Measurements from ENCODE around the gene ADGRV1.
A peak's percentile ranks its signal among the peaks of the same experiment; 100 is the strongest.

The ADGRV1 gene

GRCh38 chr5:90554358-90555006, 4.1 kb upstream of the ADGRV1 start:
- Histone ChIP-seq H3K36me3 (ENCODE audit: insufficient read depth, low read length) (no peaks in the 10 kb centered on the region), H3K27me3 (ENCODE audit: control insufficient read depth in 1 of 2, insufficient read depth in 2 of 2, low read length in 2 of 2) (peaks cover 22 to 25% of the 10 kb centered on the region in 2 donors)

GRCh38 chr5:90555666-90556065, 2.9 kb upstream of the ADGRV1 start:
- peaks cover 22 to 25% of the 10 kb centered on the region in 2 donors for H3K27me3 ChIP-seq (ENCODE audit: control insufficient read depth in 1 of 2, insufficient read depth in 2 of 2, low read length in 2 of 2)
- H3K9ac ChIP-seq (ENCODE audit: low read length): no peak overlapping the region
- peaks cover 13% of the 10 kb centered on the region for H3K4me1 ChIP-seq (ENCODE audit: insufficient read depth, low read length)
- H3K27ac ChIP-seq (ENCODE audit: low read depth, low read length): no peak overlapping the region
- no peak overlapping the region for H3K4me3 ChIP-seq (ENCODE audit: low read depth in 1 of 2, low read length in 2 of 2)
- no peaks in the 10 kb centered on the region for H3K36me3 ChIP-seq (ENCODE audit: insufficient read depth, low read length)
- no peaks in the 10 kb centered on the region for H3K9me3 ChIP-seq (ENCODE audit: low read length)

More at GRCh38 chr5:90554358-90555006, 4.1 kb upstream of the ADGRV1 start:
- H3K9ac ChIP-seq (ENCODE audit: low read length): no peak overlapping the region
- no peaks in the 10 kb centered on the region for H3K9me3 ChIP-seq (ENCODE audit: low read length)
- no peak overlapping the region for H3K4me3 ChIP-seq (ENCODE audit: low read depth in 1 of 2, low read length in 2 of 2)
- no peak overlapping the region for H3K27ac ChIP-seq (ENCODE audit: low read depth, low read length)
- peaks cover 13% of the 10 kb centered on the region for H3K4me1 ChIP-seq (ENCODE audit: insufficient read depth, low read length)

- H3K9me3 ChIP-seq (ENCODE audit: low read length): no peaks in the 10 kb centered on the region
- peaks cover 22 to 31% of the 10 kb centered on the region in 2 donors for H3K27me3 ChIP-seq (ENCODE audit: control insufficient read depth in 1 of 2, insufficient read depth in 2 of 2, low read length in 2 of 2)
- peaks cover 13% of the 10 kb centered on the region for H3K4me1 ChIP-seq (ENCODE audit: insufficient read depth, low read length)
- H3K36me3 ChIP-seq (ENCODE audit: insufficient read depth, low read length): no peaks in the 10 kb centered on the region
- H3K9ac ChIP-seq (ENCODE audit: low read length): no peak overlapping the region
- H3K27ac ChIP-seq (ENCODE audit: low read depth, low read length): no peak overlapping the region
- no peak overlapping the region for H3K4me3 ChIP-seq (ENCODE audit: low read depth in 1 of 2, low read length in 2 of 2)
Observed at GRCh38 chr5:90557391-90557790, 1.2 kb upstream of the ADGRV1 start.

- Histone ChIP-seq H3K36me3 (ENCODE audit: insufficient read depth, low read length) (no peaks in the 10 kb centered on the region), H3K27me3 (ENCODE audit: control insufficient read depth in 1 of 2, insufficient read depth in 2 of 2, low read length in 2 of 2) (peaks cover 22 to 31% of the 10 kb centered on the region in 2 donors), H3K9me3 (ENCODE audit: low read length) (no peaks in the 10 kb centered on the region), H3K27ac (ENCODE audit: low read depth, low read length) (no peak overlapping the region), H3K9ac (ENCODE audit: low read length) (no peak overlapping the region), H3K4me3 (ENCODE audit: low read depth in 1 of 2, low read length in 2 of 2) (peak overlapping the region in 1 of 2 donors; percentile 43), H3K4me1 (ENCODE audit: insufficient read depth, low read length) (peaks cover 13% of the 10 kb centered on the region)
Observed at GRCh38 chr5:90557871-90558270, 726 bp upstream of the ADGRV1 start.

- Histone ChIP-seq H3K9ac (ENCODE audit: low read length) (no peak overlapping the region), H3K27me3 (ENCODE audit: control insufficient read depth in 1 of 2, insufficient read depth in 2 of 2, low read length in 2 of 2) (peaks cover 22 to 31% of the 10 kb centered on the region in 2 donors), H3K4me3 (ENCODE audit: low read depth in 1 of 2, low read length in 2 of 2) (no peak overlapping the region), H3K27ac (ENCODE audit: low read depth, low read length) (no peak overlapping the region), H3K36me3 (ENCODE audit: insufficient read depth, low read length) (no peaks in the 10 kb centered on the region), H3K4me1 (ENCODE audit: insufficient read depth, low read length) (peaks cover 13% of the 10 kb centered on the region), H3K9me3 (ENCODE audit: low read length) (no peaks in the 10 kb centered on the region)
Observed at GRCh38 chr5:90560771-90561170, 2.2 kb downstream of the ADGRV1 start.

- Histone ChIP-seq H3K27me3 (ENCODE audit: control insufficient read depth in 1 of 2, insufficient read depth in 2 of 2, low read length in 2 of 2) (peaks cover 22 to 31% of the 10 kb centered on the region in 2 donors), H3K9ac (ENCODE audit: low read length) (no peak overlapping the region), H3K9me3 (ENCODE audit: low read length) (no peaks in the 10 kb centered on the region), H3K27ac (ENCODE audit: low read depth, low read length) (no peak overlapping the region), H3K4me3 (ENCODE audit: low read depth in 1 of 2, low read length in 2 of 2) (no peak overlapping the region), H3K36me3 (ENCODE audit: insufficient read depth, low read length) (no peaks in the 10 kb centered on the region), H3K4me1 (ENCODE audit: insufficient read depth, low read length) (peaks cover 13% of the 10 kb centered on the region)
Observed at GRCh38 chr5:90561766-90562165, 3.2 kb downstream of the ADGRV1 start.

- Histone ChIP-seq H3K36me3 (ENCODE audit: insufficient read depth, low read length) (no peaks in the 10 kb centered on the region), H3K27ac (ENCODE audit: low read depth, low read length) (no peak overlapping the region), H3K9me3 (ENCODE audit: low read length) (no peaks in the 10 kb centered on the region), H3K4me3 (ENCODE audit: low read depth in 1 of 2, low read length in 2 of 2) (no peak overlapping the region), H3K4me1 (ENCODE audit: insufficient read depth, low read length) (peaks cover 13% of the 10 kb centered on the region), H3K27me3 (ENCODE audit: control insufficient read depth in 1 of 2, insufficient read depth in 2 of 2, low read length in 2 of 2) (peaks cover 19 to 25% of the 10 kb centered on the region in 2 donors), H3K9ac (ENCODE audit: low read length) (no peak overlapping the region)
Observed at GRCh38 chr5:90562341-90562740, 3.7 kb downstream of the ADGRV1 start.

GRCh38 chr5:90563108-90563507, 4.5 kb downstream of the ADGRV1 start:
- Histone ChIP-seq H3K27me3 (ENCODE audit: control insufficient read depth in 1 of 2, insufficient read depth in 2 of 2, low read length in 2 of 2) (peaks cover 11 to 17% of the 10 kb centered on the region in 2 donors), H3K4me1 (ENCODE audit: insufficient read depth, low read length) (peaks cover 10% of the 10 kb centered on the region), H3K27ac (ENCODE audit: low read depth, low read length) (no peak overlapping the region), H3K9me3 (ENCODE audit: low read length) (no peaks in the 10 kb centered on the region), H3K4me3 (ENCODE audit: low read depth in 1 of 2, low read length in 2 of 2) (no peak overlapping the region), H3K36me3 (ENCODE audit: insufficient read depth, low read length) (no peaks in the 10 kb centered on the region), H3K9ac (ENCODE audit: low read length) (no peak overlapping the region)

GRCh38 chr5:90565491-90565890, 6.9 kb downstream of the ADGRV1 start:
- H3K36me3 ChIP-seq (ENCODE audit: insufficient read depth, low read length): no peaks in the 10 kb centered on the region

GRCh38 chr5:90569084-90569483, 10.5 kb downstream of the ADGRV1 start:
- H3K9ac ChIP-seq (ENCODE audit: low read length): no peak overlapping the region
- H3K27ac ChIP-seq (ENCODE audit: low read depth, low read length): no peak overlapping the region
- H3K4me1 ChIP-seq (ENCODE audit: insufficient read depth, low read length): no peaks in the 10 kb centered on the region
- no peaks in the 10 kb centered on the region for H3K27me3 ChIP-seq (ENCODE audit: control insufficient read depth in 1 of 2, insufficient read depth in 2 of 2, low read length in 2 of 2)
- no peak overlapping the region for H3K4me3 ChIP-seq (ENCODE audit: low read depth in 1 of 2, low read length in 2 of 2)
- no peaks in the 10 kb centered on the region for H3K36me3 ChIP-seq (ENCODE audit: insufficient read depth, low read length)
- H3K9me3 ChIP-seq (ENCODE audit: low read length): no peaks in the 10 kb centered on the region

More at GRCh38 chr5:90565491-90565890, 6.9 kb downstream of the ADGRV1 start:
- Histone ChIP-seq H3K4me3 (ENCODE audit: low read depth in 1 of 2, low read length in 2 of 2) (no peak overlapping the region), H3K4me1 (ENCODE audit: insufficient read depth, low read length) (no peaks in the 10 kb centered on the region), H3K9me3 (ENCODE audit: low read length) (no peaks in the 10 kb centered on the region), H3K9ac (ENCODE audit: low read length) (no peak overlapping the region), H3K27me3 (ENCODE audit: control insufficient read depth in 1 of 2, insufficient read depth in 2 of 2, low read length in 2 of 2) (peaks cover 0 to 6% of the 10 kb centered on the region in 2 donors), H3K27ac (ENCODE audit: low read depth, low read length) (no peak overlapping the region)

- Histone ChIP-seq H3K27ac (ENCODE audit: low read depth, low read length) (no peak overlapping the region), H3K9ac (ENCODE audit: low read length) (no peak overlapping the region), H3K27me3 (ENCODE audit: control insufficient read depth in 1 of 2, insufficient read depth in 2 of 2, low read length in 2 of 2) (no peaks in the 10 kb centered on the region), H3K4me1 (ENCODE audit: insufficient read depth, low read length) (no peaks in the 10 kb centered on the region), H3K36me3 (ENCODE audit: insufficient read depth, low read length) (no peaks in the 10 kb centered on the region), H3K9me3 (ENCODE audit: low read length) (no peaks in the 10 kb centered on the region), H3K4me3 (ENCODE audit: low read depth in 1 of 2, low read length in 2 of 2) (no peak overlapping the region)
Observed at GRCh38 chr5:90570034-90570433, 11.4 kb downstream of the ADGRV1 start.

- Histone ChIP-seq H3K9me3 (ENCODE audit: low read length) (no peaks in the 10 kb centered on the region), H3K4me1 (ENCODE audit: insufficient read depth, low read length) (no peaks in the 10 kb centered on the region), H3K27ac (ENCODE audit: low read depth, low read length) (no peak overlapping the region), H3K27me3 (ENCODE audit: control insufficient read depth in 1 of 2, insufficient read depth in 2 of 2, low read length in 2 of 2) (no peaks in the 10 kb centered on the region), H3K9ac (ENCODE audit: low read length) (no peak overlapping the region), H3K4me3 (ENCODE audit: low read depth in 1 of 2, low read length in 2 of 2) (no peak overlapping the region), H3K36me3 (ENCODE audit: insufficient read depth, low read length) (no peaks in the 10 kb centered on the region)
Observed at GRCh38 chr5:90571147-90571773, 12.7 kb downstream of the ADGRV1 start.

Data from muscle layer of colon (tissue), 2 donors.